ENCODE data around the gene RFPL4AL1.
"Not testable (repeated sequence)": the region's sequence is repeated elsewhere in the genome, so short reads cannot be mapped to it uniquely, and the experiment has no call there.

RFPL4AL1 gene

DNA sequence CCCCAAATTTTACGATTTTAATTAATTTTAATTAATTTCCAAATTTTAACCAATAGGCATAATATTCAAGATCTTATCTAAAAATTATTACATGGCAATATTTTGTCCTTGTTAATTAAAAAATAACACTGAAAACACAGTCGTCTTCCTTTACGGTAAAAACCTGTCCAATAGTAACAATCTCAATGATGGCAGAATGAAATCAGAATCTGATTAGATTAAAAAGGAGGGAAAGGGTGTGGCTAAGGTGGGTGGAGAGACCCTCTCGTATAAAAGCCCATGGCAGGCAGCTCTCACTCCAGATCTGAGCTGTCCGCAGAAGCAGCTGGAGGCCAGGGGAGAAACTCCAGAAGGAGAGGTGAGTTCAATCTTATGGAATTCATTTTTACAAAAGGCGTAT is at the start of gene RFPL4AL1:
Gene RFPL4AL1, plus strand, starts transcription at position 301 of the 400 bp plus-strand sequence. CDS start 2,687 bp downstream, outside the sequence.
- not testable (repeated sequence) for DNase-seq

DNA sequence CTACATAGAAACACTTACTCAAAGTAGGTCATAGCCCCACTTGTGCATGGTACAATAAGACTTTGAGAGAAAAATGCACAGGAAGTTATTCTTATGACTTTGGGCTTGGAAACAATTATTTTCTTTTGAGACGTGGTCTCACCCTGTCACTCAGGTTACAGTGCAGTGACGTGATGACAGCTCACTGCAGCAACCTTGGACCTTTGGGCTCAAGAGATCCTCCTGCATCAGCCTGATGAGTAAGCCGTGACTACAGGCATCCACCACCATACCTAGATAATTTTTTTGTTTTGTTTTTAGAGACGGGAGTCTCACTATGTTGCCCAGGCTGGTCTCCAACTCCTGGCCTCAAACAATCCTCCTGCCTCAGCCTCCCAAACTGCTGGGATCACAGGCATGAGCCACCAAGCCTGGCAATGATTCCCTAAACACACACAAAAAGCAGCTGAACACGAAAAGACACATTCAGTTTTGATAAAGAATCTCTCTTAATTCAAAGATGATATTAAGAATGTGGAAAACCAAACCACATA is 48.6 kb upstream of the RFPL4AL1 start:
- DNase-seq: no peak

- DNase-seq: no peak
These were observed 48.1 kb upstream of the RFPL4AL1 start for GRCh38 chr19:55720801-55721200.

DNA sequence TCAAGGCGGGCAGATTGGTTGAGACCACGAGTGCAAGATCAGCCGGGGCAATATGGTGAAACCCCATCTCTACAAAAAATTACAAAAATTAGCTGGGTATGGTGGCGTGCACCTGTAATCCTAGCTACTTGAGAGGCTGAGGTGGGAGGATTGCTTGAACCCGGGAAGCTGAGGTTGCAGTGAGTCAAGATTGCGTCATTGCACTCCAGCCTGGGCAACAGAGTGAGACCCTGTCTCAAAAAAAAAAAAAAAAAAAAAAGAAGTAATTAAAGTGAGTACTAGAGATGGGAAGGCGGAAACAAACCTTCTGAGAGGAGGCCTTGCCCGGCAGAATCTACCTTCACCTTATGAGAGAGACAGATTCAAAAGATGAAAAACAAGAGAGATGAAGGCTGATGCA is 45.4 kb upstream of the RFPL4AL1 start:
- no peak for DNase-seq

- DNase-seq: not testable (repeated sequence)
These were observed 38.5 kb upstream of the RFPL4AL1 start for GRCh38 chr19:55730378-55730777.

- DNase-seq: no peak
These were observed 30.6 kb upstream of the RFPL4AL1 start, which contains the start of gene NLRP9 for GRCh38 chr19:55738302-55738701. Gene NLRP9, minus strand, starts transcription at chr19:55738402. Its CDS starts 28 bp downstream, at chr19:55738374.

- DNase-seq: no peak
These were observed 18.2 kb upstream of the RFPL4AL1 start for GRCh38 chr19:55750715-55751114.

DNA sequence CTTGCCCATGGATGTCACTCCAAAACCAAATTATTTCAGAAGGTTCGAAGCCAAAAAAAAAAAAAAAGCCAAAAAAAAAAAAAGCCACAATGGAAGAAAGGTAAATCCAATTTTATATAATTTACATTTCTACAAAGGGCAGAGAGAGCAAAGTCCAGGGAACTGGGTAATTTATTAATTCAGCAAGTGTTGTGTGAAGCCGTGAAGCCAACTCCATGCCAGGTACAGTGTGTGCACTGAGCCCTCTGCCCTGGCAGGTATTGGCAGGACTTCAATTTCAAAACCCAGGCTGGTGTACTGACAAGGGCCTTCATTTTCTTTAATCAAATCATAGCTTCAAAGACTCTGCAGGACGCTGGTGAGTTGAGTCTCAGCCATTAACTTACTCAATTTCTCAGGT is 15.5 kb upstream of the RFPL4AL1 start:
- DNase-seq: no peak

GRCh38 chr19:55756808-55757207 is 12.1 kb upstream of the RFPL4AL1 start:
- DNase-seq: not testable (repeated sequence)

GRCh38 chr19:55758797-55759196 is 10.1 kb upstream of the RFPL4AL1 start, which contains the start of gene RFPL4A:
Gene RFPL4A, plus strand, starts transcription at chr19:55759097. Its CDS starts 2,704 bp downstream, at chr19:55761801.
- DNase-seq: not testable (repeated sequence)

- DNase-seq: no peak
These were observed 2.5 kb upstream of the RFPL4AL1 start for GRCh38 chr19:55766466-55766865.

GRCh38 chr19:55769632-55770031 is 714 bp downstream of the RFPL4AL1 start:
- DNase-seq: not testable (repeated sequence)

DNA sequence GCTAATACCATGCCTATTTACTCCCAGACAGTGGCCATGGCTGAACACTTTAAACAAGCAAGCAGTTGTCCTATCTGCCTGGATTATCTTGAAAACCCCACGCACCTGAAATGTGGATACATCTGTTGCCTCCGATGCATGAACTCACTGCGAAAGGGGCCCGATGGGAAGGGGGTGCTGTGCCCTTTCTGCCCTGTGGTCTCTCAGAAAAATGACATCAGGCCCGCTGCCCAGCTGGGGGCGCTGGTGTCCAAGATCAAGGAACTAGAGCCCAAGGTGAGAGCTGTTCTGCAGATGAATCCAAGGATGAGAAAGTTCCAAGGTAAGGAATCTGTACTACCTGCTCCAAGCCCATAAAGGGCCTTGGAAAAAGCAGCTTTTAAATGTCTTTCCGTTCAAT is 8.6 kb downstream of the RFPL4AL1 start:
- peak; percentile 18 for DNase-seq

- no peak for DNase-seq
These were observed 9.4 kb downstream of the RFPL4AL1 start for GRCh38 chr19:55778331-55778730.

GRCh38 chr19:55781112-55781511 is 12.2 kb downstream of the RFPL4AL1 start:
- DNase-seq: no peak

- DNase-seq: no peak
These were observed 26.1 kb downstream of the RFPL4AL1 start for GRCh38 chr19:55795021-55795420.

GRCh38 chr19:55801416-55801815 is 32.5 kb downstream of the RFPL4AL1 start:
- DNase-seq: no peak

DNA sequence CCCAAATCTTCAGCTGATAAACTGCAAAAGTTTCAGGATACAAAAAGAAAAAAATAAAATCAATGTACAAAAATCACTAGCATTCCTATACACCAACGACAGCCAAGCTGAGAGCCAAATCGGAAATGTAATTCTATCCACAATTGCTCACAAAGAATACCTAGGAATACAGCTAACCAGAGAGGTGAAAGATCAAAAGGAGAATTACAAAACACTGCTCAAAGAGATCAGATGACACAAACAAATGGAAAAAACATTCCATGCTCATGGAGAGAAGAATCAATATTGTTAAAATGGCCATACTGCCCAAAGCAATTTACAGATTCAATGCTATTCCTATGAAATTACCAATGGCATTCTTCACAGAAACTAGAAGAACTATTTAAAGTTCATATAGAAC is 33.4 kb downstream of the RFPL4AL1 start:
- no peak for DNase-seq

DNA sequence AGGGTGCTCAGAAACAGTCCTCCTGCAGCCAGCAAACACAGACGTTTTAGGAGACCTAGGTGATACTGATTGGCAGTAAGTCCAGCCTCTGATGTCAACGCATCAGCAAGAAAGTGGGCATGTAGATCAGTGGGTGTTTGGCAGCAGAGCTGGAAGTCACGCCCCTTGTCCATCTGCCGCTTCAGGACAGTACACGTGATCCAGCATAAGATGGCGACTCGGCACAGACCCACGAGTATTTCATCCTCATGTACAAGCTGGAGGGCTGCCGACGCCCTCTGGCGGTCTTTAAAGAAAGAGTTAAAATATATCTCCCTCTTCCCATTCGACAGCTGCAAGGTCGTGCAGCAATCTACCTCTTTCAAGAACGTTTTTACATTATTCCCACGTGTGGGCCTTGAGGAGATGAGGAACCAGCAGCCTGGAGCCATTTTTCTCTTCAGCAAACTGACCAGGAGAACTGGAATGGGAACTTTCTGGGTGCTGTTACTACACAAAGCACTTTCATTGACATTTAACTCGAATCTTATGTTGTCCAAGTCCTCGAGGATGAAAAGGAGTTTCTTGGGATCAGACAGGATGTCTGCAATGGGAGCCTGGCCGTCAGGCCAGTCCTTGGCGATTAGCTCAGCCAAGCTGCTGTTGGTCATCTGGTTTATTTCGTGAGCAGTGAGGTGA is 40.6 kb downstream of the RFPL4AL1 start:
- peak; percentile 63 for DNase-seq

DNA sequence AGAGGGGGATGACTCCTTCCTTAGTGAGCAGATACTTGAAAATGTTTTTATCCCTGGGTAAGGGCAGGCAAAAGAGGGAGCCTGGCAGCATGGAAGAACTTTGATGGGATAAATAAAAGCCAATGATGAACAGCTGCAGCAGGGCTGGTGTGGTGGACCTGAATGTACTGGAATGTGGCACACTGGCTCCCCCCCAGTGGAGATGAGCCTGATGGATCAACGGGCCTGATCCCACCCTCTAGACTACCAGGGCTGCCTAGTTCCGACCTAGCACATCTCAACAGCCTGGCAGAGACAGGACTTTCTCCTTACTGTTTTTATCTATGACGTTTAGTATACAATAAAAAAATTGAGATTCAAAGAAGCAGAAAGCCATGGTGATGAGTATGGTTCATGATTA is 42.4 kb downstream of the RFPL4AL1 start:
- no peak for DNase-seq

DNA sequence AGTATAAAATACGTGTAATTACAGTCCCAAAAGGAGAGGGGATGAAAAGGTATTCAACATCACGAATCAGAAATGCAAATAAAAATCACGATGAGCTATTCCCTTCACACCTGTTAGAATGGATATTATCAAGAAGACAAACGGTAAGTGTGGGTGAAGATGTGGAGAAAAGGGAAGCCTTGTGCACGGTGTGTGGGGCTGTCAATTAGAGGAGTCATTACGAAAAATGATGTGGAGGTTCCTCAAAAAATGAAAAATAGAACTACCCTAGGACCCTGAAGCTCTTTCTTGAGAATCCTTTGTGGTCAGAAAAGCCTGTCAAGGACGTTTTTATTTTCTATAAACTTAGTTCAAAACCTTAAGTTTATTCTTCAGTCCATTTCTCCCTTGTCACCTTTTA is 43.5 kb downstream of the RFPL4AL1 start:
- DNase-seq: no peak

- DNase-seq: no peak
These were observed 45.0 kb downstream of the RFPL4AL1 start for GRCh38 chr19:55813906-55814305.

- DNase-seq: no peak
These were observed 51.1 kb downstream of the RFPL4AL1 start for GRCh38 chr19:55820037-55820436.
